RWPE2 (cell line): ENCODE data around the gene CD28.

Experiments
- ATAC-seq: fragments of 200-7000 bp; cut with Tn5 transposase; 3 replicates; pipeline ENCODE4 v1.9.1; 2021; ENCODE audit warnings: low read depth
- DNase-seq: peaks from one replicate; pipeline ENCODE4 v3.0.0-alpha.2; 2020; ENCODE audit warnings: low spot score
- H3K27ac ChIP-seq: fragments of 450-650 bp; 2 replicates; pipeline ENCODE4 v1.5.1; 2017; ENCODE audit warnings: mild to moderate bottlenecking; ENCODE audit not compliant: poor library complexity, severe bottlenecking
- H3K27me3 ChIP-seq: fragments of 250-450 bp; sonication (Bioruptor Pico); 2 replicates; pipeline ENCODE4 v1.5.1; 2021; ENCODE audit warnings: mild to moderate bottlenecking, moderate library complexity; ENCODE audit not compliant: insufficient read depth, poor library complexity, severe bottlenecking
- H3K36me3 ChIP-seq: fragments of 250-450 bp; sonication (Bioruptor Pico); 2 replicates; pipeline ENCODE4 v1.5.1; 2020; ENCODE audit warnings: low read depth, mild to moderate bottlenecking, moderate library complexity
- H3K4me1 ChIP-seq: fragments of 250-450 bp; sonication (Bioruptor Pico); 2 replicates; pipeline ENCODE4 v1.5.1; 2021; ENCODE audit warnings: mild to moderate bottlenecking, moderate library complexity; ENCODE audit not compliant: insufficient read depth, poor library complexity, severe bottlenecking
- H3K4me3 ChIP-seq: fragments of 250-450 bp; sonication (Bioruptor Pico); 2 replicates; pipeline ENCODE4 v1.5.1; 2021; ENCODE audit warnings: mild to moderate bottlenecking, moderate library complexity; ENCODE audit not compliant: severe bottlenecking
- H3K9me3 ChIP-seq: fragments of 250-450 bp; sonication (Bioruptor Pico); 2 replicates; pipeline ENCODE4 v1.5.1; 2021; ENCODE audit warnings: mild to moderate bottlenecking, moderate library complexity; ENCODE audit not compliant: severe bottlenecking
- TF ChIP-seq, protein P1 (sequence below): fragments of 450-650 bp; IDR thresholded peaks from one replicate; pipeline ENCODE4 v1.5.1; 2017; ENCODE audit warnings: mild to moderate bottlenecking, moderate library complexity; ENCODE audit not compliant: poor library complexity, severe bottlenecking

Gene CD28

DNA sequence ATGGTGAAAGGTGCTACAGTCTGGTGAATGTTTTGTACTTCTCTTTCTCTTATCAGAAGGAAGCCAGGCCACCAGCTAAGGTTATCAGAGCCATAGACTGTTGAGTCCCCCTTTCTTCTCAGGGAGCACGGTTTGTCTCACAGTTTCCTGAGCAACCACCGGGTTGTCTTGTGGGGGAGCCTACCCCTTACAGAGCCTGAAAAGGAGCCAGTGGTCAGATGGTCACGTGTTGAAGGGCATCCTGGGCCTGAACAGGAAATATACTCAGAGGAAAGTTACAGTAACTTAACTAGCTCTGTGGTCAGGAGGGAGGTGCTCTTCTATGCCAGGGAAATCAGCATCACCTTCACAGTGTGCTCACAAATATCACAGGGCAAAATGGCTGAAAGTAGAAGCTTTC lies 11.6 kb downstream of the CD28 start:
- Histone ChIP-seq H3K9me3 (no peaks in the 10 kb centered on the region), H3K27me3 (no peaks in the 10 kb centered on the region), H3K4me1 (no peaks in the 10 kb centered on the region), H3K27ac (no peak overlapping the region), H3K4me3 (no peak overlapping the region), H3K36me3 (no peaks in the 10 kb centered on the region)
- no peak for ATAC-seq
- TF ChIP-seq, protein P1, sequence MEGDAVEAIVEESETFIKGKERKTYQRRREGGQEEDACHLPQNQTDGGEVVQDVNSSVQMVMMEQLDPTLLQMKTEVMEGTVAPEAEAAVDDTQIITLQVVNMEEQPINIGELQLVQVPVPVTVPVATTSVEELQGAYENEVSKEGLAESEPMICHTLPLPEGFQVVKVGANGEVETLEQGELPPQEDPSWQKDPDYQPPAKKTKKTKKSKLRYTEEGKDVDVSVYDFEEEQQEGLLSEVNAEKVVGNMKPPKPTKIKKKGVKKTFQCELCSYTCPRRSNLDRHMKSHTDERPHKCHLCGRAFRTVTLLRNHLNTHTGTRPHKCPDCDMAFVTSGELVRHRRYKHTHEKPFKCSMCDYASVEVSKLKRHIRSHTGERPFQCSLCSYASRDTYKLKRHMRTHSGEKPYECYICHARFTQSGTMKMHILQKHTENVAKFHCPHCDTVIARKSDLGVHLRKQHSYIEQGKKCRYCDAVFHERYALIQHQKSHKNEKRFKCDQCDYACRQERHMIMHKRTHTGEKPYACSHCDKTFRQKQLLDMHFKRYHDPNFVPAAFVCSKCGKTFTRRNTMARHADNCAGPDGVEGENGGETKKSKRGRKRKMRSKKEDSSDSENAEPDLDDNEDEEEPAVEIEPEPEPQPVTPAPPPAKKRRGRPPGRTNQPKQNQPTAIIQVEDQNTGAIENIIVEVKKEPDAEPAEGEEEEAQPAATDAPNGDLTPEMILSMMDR, result no peak
- no peak for DNase-seq

DNA sequence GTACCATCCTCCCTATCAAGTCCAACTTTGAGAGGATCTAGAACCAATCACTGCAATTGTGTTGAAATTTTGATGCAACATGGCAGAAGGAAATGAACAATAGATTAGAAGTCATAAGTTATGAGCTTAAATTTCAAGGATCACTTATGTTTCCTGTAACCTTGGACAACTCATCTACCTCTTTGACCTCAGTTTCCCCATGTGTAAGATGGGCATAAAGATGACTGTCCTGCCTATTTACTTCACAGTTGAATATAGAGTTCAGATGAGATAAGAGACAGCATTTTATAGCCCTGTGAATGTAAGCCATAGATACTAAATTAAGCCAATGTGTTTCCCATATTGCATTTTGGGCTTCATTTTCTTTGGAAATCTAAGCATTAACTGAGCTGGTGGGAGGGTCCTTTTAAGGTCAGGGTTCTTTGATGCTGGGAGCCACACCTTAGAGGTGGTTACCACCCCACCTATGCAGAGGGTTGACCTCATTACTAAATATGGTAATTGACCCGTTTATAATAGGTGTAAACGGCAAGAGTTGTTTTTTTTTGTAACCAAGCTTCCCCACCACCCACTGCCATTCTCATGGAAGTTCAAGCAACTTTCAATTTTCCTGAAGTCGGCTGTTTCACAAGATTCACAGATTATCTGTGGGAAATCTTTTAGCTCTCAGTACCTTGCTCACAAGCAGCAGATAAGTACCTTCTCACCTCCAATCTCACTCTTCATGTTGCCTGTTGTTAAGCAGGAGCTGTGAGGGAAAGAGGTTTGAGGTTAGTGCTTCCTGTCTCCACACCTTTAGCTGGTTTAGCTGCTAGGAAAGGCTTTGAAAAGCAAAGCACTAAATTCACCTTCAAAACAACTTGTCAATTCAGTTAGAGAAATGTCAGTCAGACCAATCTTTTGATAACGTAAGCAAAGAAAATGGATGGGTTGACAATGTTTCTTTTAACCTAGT lies 13.3 kb downstream of the CD28 start:
- Histone ChIP-seq H3K4me1 (no peaks in the 10 kb centered on the region), H3K9me3 (no peaks in the 10 kb centered on the region), H3K27ac (no peak overlapping the region), H3K36me3 (no peaks in the 10 kb centered on the region), H3K4me3 (no peak overlapping the region), H3K27me3 (no peaks in the 10 kb centered on the region)
- DNase-seq (no peak), ATAC-seq (no peak)
- TF ChIP-seq, protein P1, result no peak

DNA sequence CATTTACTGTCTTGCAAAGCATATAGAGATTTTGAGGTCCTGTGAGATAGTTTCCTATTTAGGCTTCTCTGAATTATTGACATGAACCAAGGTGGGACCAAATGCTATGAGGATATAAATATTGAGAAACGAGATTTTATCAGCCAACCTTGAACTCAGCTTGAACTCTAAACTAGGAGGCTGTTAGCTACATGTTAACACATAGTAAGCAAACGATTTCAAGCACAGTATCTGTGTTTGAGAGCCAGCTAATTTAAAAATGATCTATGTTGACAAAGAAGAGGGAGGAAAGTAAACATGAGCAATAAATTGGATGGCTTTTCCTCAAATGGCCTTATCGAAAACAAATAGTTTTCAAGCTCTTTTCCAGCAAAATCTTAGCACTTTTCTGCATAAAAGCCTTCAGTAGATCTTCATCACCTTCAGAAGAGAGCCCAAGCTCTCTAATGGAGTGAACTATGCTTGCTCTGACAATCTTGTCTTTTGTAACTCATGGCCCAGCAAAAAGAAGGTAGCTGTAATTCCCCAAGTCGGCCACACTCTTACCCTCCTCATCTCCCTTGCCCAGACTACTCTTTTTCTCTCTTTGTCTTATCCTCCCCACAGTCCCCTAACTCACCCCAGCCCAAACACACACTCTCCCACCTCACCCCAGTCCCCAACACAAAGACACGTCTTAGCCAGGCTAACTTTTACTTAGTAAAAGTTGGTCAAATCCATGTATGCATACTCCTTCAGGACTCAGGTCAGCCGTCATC lies 14.7 kb downstream of the CD28 start:
- no peaks in the 10 kb centered on the region for H3K36me3 ChIP-seq
- H3K9me3 ChIP-seq, result no peaks in the 10 kb centered on the region
- H3K27ac ChIP-seq, result no peak overlapping the region
- DNase-seq (no peak), ATAC-seq (no peak)
- H3K4me1 ChIP-seq, result no peaks in the 10 kb centered on the region
- no peak overlapping the region for H3K4me3 ChIP-seq
- H3K27me3 ChIP-seq, result no peaks in the 10 kb centered on the region
- TF ChIP-seq, protein P1, result no peak

DNA sequence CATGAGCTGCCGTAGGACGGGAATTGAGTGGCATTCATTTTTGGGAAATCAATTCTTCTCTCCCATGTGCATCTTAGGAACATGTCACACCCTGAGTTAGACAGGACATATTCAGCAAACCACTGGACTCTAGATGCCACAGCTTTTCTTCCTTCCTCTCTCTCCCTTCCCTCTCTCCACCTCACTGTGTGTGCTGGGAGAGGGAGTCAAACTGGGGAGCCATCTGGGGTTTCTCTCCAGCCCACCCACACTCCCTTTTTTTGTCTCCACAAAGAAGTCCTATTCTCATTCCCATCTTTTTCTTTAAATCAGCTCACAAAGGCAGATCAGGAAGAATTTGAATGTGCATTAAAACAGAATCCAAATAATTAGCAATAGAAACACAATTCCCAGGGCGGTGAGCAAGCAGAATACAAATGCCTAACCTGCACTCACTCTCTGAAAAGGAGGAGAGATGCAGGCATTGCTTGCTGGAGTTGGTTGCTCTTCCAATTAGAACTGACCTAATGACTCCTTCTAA lies 15.4 kb downstream of the CD28 start:
- no peaks in the 10 kb centered on the region for H3K36me3 ChIP-seq
- no peaks in the 10 kb centered on the region for H3K9me3 ChIP-seq
- H3K27me3 ChIP-seq, result no peaks in the 10 kb centered on the region
- H3K27ac ChIP-seq, result no peak overlapping the region
- ATAC-seq (no peak), DNase-seq (no peak)
- TF ChIP-seq, protein P1, result no peak
- H3K4me1 ChIP-seq, result no peaks in the 10 kb centered on the region
- no peak overlapping the region for H3K4me3 ChIP-seq
